Measurements from ENCODE around the gene ERH. TPM values are rescaled to one million over a fixed set of nuclear protein-coding genes. Genes with fewer than 3 reads are reported as not detected.

ERH gene
- total RNA-seq, 1 donor from 2014 or later, result 282 TPM

- no peak overlapping the region for H3K27ac Mint-ChIP-seq (ENCODE audit: unreplicated experiment)
- H3K27me3 Mint-ChIP-seq (ENCODE audit: unreplicated experiment), result peaks cover 7% of the 10 kb centered on the region
- H3K4me3 Mint-ChIP-seq (ENCODE audit: unreplicated experiment), result no peak overlapping the region
These were observed 53.9 kb downstream of the ERH start for GRCh38 chr14:69344171-69344570.

GRCh38 chr14:69342928-69343525 lies 55.1 kb downstream of the ERH start:
- Mint-ChIP-seq H3K27me3 (ENCODE audit: unreplicated experiment) (peaks cover 9% of the 10 kb centered on the region), H3K9me3 (ENCODE audit: unreplicated experiment) (no peaks in the 10 kb centered on the region), H3K4me1 (ENCODE audit: unreplicated experiment) (no peaks in the 10 kb centered on the region), H3K4me3 (ENCODE audit: unreplicated experiment) (no peak overlapping the region), H3K36me3 (ENCODE audit: low read depth, unreplicated experiment) (peaks cover 7% of the 10 kb centered on the region), H3K27ac (ENCODE audit: unreplicated experiment) (no peak overlapping the region)
- TF ChIP-seq CTCF (IDR thresholded peaks at IDR 0.05; ENCODE audit: unreplicated experiment), result no peak
- DNase-seq (ENCODE audit: low spot score), result no peak

More at GRCh38 chr14:69344171-69344570, 53.9 kb downstream of the ERH start:
- Mint-ChIP-seq H3K36me3 (ENCODE audit: low read depth, unreplicated experiment) (peaks cover 7% of the 10 kb centered on the region), H3K9me3 (ENCODE audit: unreplicated experiment) (no peaks in the 10 kb centered on the region), H3K4me1 (ENCODE audit: unreplicated experiment) (no peaks in the 10 kb centered on the region)
- TF ChIP-seq CTCF (IDR thresholded peaks at IDR 0.05; ENCODE audit: unreplicated experiment), result no peak
- DNase-seq (ENCODE audit: low spot score), result no peak

- peaks cover 7% of the 10 kb centered on the region for H3K36me3 Mint-ChIP-seq (ENCODE audit: low read depth, unreplicated experiment)
- no peak for TF ChIP-seq CTCF (IDR thresholded peaks at IDR 0.05; ENCODE audit: unreplicated experiment)
- H3K4me3 Mint-ChIP-seq (ENCODE audit: unreplicated experiment), result no peak overlapping the region
- no peak for DNase-seq (ENCODE audit: low spot score)
- no peak overlapping the region for H3K27ac Mint-ChIP-seq (ENCODE audit: unreplicated experiment)
- peaks cover 5% of the 10 kb centered on the region for H3K27me3 Mint-ChIP-seq (ENCODE audit: unreplicated experiment)
- H3K9me3 Mint-ChIP-seq (ENCODE audit: unreplicated experiment), result no peaks in the 10 kb centered on the region
- no peaks in the 10 kb centered on the region for H3K4me1 Mint-ChIP-seq (ENCODE audit: unreplicated experiment)
These were observed 58.7 kb downstream of the ERH start for GRCh38 chr14:69339426-69339825.

- no peak for TF ChIP-seq CTCF (IDR thresholded peaks at IDR 0.05; ENCODE audit: unreplicated experiment)
- Mint-ChIP-seq H3K9me3 (ENCODE audit: unreplicated experiment) (no peaks in the 10 kb centered on the region), H3K4me1 (ENCODE audit: unreplicated experiment) (no peaks in the 10 kb centered on the region), H3K4me3 (ENCODE audit: unreplicated experiment) (no peak overlapping the region), H3K36me3 (ENCODE audit: low read depth, unreplicated experiment) (peaks cover 7% of the 10 kb centered on the region), H3K27me3 (ENCODE audit: unreplicated experiment) (peaks cover 6% of the 10 kb centered on the region), H3K27ac (ENCODE audit: unreplicated experiment) (no peak overlapping the region)
- no peak for DNase-seq (ENCODE audit: low spot score)
These were observed 60.1 kb downstream of the ERH start for GRCh38 chr14:69337984-69338383.

GRCh38 chr14:69335371-69335771 lies 62.7 kb downstream of the ERH start:
- Mint-ChIP-seq H3K36me3 (ENCODE audit: low read depth, unreplicated experiment) (peaks cover 7% of the 10 kb centered on the region), H3K27me3 (ENCODE audit: unreplicated experiment) (peaks cover 4% of the 10 kb centered on the region), H3K4me1 (ENCODE audit: unreplicated experiment) (no peaks in the 10 kb centered on the region), H3K9me3 (ENCODE audit: unreplicated experiment) (no peaks in the 10 kb centered on the region), H3K27ac (ENCODE audit: unreplicated experiment) (no peak overlapping the region), H3K4me3 (ENCODE audit: unreplicated experiment) (no peak overlapping the region)
- no peak for TF ChIP-seq CTCF (IDR thresholded peaks at IDR 0.05; ENCODE audit: unreplicated experiment)
- no peak for DNase-seq (ENCODE audit: low spot score)

Measured in endothelial cell (in vitro differentiated cells).